K562 (cell line): ENCODE results near the gene ZGLP1. TPM values are rescaled to one million over a fixed set of nuclear protein-coding genes. Genes with fewer than 3 reads are reported as not detected.

Experiments
- ADNP ChIP-seq: fragments of 200-800 bp; sonication (Bioruptor generic); IDR thresholded peaks from 2 replicates; pipeline ENCODE4 v1.6.1; 2016; ENCODE audit warnings: missing genetic modification characterization, missing compliant biosample characterization
- ARHGAP35 ChIP-seq: fragments of 450-650 bp; IDR thresholded peaks from 2 replicates; pipeline ENCODE4 v1.6.1; 2018; ENCODE audit not compliant: partially characterized antibody
- ASH1L ChIP-seq: fragments of 450-650 bp; IDR thresholded peaks from 2 replicates; pipeline ENCODE4 v1.6.1; 2018; ENCODE audit warnings: borderline replicate concordance, mild to moderate bottlenecking, low read depth; ENCODE audit not compliant: partially characterized antibody
- CBFA2T3 ChIP-seq: fragments of 450-650 bp; IDR thresholded peaks from 2 replicates; pipeline ENCODE4 v1.6.1; 2017
- CCAR2 ChIP-seq: fragments of 200-400 bp; formaldehyde crosslinking; IDR thresholded peaks from 2 replicates; pipeline ENCODE4 v1.6.1; 2017; ENCODE audit warnings: mild to moderate bottlenecking, low read depth, low read length
- ESRRB ChIP-seq: fragments of 250-450 bp; sonication (Bioruptor Pico); IDR thresholded peaks from 2 replicates; pipeline ENCODE4 v1.5.0; 2020; ENCODE audit warnings: mild to moderate bottlenecking, moderate library complexity, borderline replicate concordance
- ETS1 ChIP-seq: conservative IDR thresholded peaks from 2 replicates; pipeline ENCODE4 v1.6.1; 2011; ENCODE audit warnings: low read depth, mild to moderate bottlenecking, low read length; ENCODE audit not compliant: control insufficient read depth
- FOXP1 ChIP-seq: sonication (generic); formaldehyde crosslinking; IDR thresholded peaks from 2 replicates; pipeline ENCODE4 v1.8.0; 2022; ENCODE audit warnings: mild to moderate bottlenecking, missing genetic modification reagents
- GABPA ChIP-seq: fragments of 200-800 bp; sonication (Bioruptor generic); conservative IDR thresholded peaks from 2 replicates; pipeline ENCODE4 v1.6.1; 2016; ENCODE audit warnings: low read depth, missing genetic modification characterization, missing compliant biosample characterization
- GTF2E2 ChIP-seq: fragments of 200-800 bp; sonication (Bioruptor generic); IDR thresholded peaks from 2 replicates; pipeline ENCODE4 v1.6.1; 2016; ENCODE audit warnings: missing genetic modification characterization, missing compliant biosample characterization
- NFIC ChIP-seq: fragments of 450-650 bp; IDR thresholded peaks from 2 replicates; pipeline ENCODE4 v1.6.1; 2017; ENCODE audit warnings: mild to moderate bottlenecking, inconsistent platforms
- PHF20 ChIP-seq: fragments of 450-650 bp; IDR thresholded peaks from 2 replicates; pipeline ENCODE4 v1.6.1; 2018; ENCODE audit not compliant: partially characterized antibody
- RFX1 ChIP-seq: fragments of 450-650 bp; IDR thresholded peaks from 2 replicates; pipeline ENCODE4 v1.6.1; 2016; ENCODE audit warnings: mild to moderate bottlenecking, moderate library complexity
- SIRT6 ChIP-seq: IDR thresholded peaks from one replicate; pipeline ENCODE4 v1.6.1; 2012; ENCODE audit warnings: low read depth, mild to moderate bottlenecking, control low read depth, inconsistent platforms, low read length, moderate library complexity
- SMARCC2 ChIP-seq: fragments of 450-650 bp; IDR thresholded peaks from 2 replicates; pipeline ENCODE4 v1.6.1; 2017; ENCODE audit warnings: antibody characterized with exemption, moderate library complexity, mild to moderate bottlenecking, low read depth
- SRSF9 ChIP-seq: fragments of 200-400 bp; formaldehyde crosslinking; IDR thresholded peaks from 2 replicates; pipeline ENCODE4 v1.6.1; 2017; ENCODE audit warnings: low read depth, low read length, borderline replicate concordance
- TCF15 ChIP-seq: fragments of 250-450 bp; sonication (Bioruptor Pico); IDR thresholded peaks from 2 replicates; pipeline ENCODE4 v1.8.0; 2022; ENCODE audit warnings: moderate library complexity, mild to moderate bottlenecking, inconsistent platforms
- THAP7 ChIP-seq: fragments of 250-450 bp; sonication (Bioruptor Pico); IDR thresholded peaks from 2 replicates; pipeline ENCODE4 v1.5.0; 2021
- ZBTB33 ChIP-seq: sonication (generic); formaldehyde crosslinking; IDR thresholded peaks from 2 replicates; pipeline ENCODE4 v1.8.1; 2023; ENCODE audit warnings: mild to moderate bottlenecking, missing genetic modification reagents
- ZFP91 ChIP-seq: sonication (generic); formaldehyde crosslinking; IDR thresholded peaks from 2 replicates; pipeline ENCODE4 v1.8.0; 2022; ENCODE audit warnings: mild to moderate bottlenecking, missing genetic modification reagents
- ZNF324 ChIP-seq: fragments of 250-450 bp; sonication (Bioruptor Pico); IDR thresholded peaks from 2 replicates; pipeline ENCODE4 v1.4.0; 2020; ENCODE audit warnings: mild to moderate bottlenecking
- polyA plus RNA-seq, 8 experiments: library from polyadenylated mRNA; depleted of rRNA in 4 of 8; stranded (reverse) in 5 of 8; unstranded in 3 of 8; fragments of >200 nt; fragmentation: Nextera tagmentation in 2 of 8; fragmentation: Illumina TruSeq in 1 of 8; extraction: Ambion mirVana in 2 of 8; extraction: Trizol in 1 of 8; gene quantifications; 2 replicates each; pipeline versions ENCODE4 v1.2.1 to v1.2.3, GENCODE V29; 2011 to 2014; ENCODE audit warnings: inconsistent platforms in 1 of 8, missing spikeins in 1 of 8
- total RNA-seq, 7 experiments: library from RNA; depleted of rRNA in 6 of 7; stranded (reverse); fragments of >200 nt in 6 of 7; fragmentation: Illumina TruSeq in 2 of 7; extraction: Trizol in 2 of 7; gene quantifications; 2 replicates each; pipeline versions ENCODE4 v1.2.1 to v1.2.3, GENCODE V29; 2011 to 2021; ENCODE audit warnings: low replicate concordance in 1 of 7

Gene ZGLP1
- total and polyA plus RNA-seq, 9 of the 15 experiments (the other 6 are each of a cell fraction or from before 2014, with no cell fraction given): 0.24 to 4.5 (median 2.2) TPM

- TF ChIP-seq ZBTB33 (CRISPR knock-in tag) (no peak), CBFA2T3 (peak; percentile 26; the same call in 1 of the 2 replicates), THAP7 (CRISPR knock-in tag) (no peak), NFIC (no peak), SRSF9 (no peak), ETS1 (no peak), SIRT6 (no peak), ZNF324 (CRISPR knock-in tag) (no peak), RFX1 (no peak), SMARCC2 (no peak), CCAR2 (no peak), TCF15 (no peak), PHF20 (no peak), GABPA (tag) (peak; percentile 86), ASH1L (peak; percentile 35), ARHGAP35 (no peak), ESRRB (CRISPR knock-in tag) (no peak), GTF2E2 (tag) (no peak; the same call in 1 of the 2 replicates), ZFP91 (CRISPR knock-in tag) (no peak), FOXP1 (peak; percentile 74), ADNP (tag) (peak; percentile 93)
Observed at GRCh38 chr19:10270616-10271394, 38.8 kb downstream of the ZGLP1 start, which contains the start of gene ICAM1 (continued).
